GM21619 (cell line): Measurements from ENCODE around the gene CSAG3.
"Not testable (repeated sequence)": the region's sequence is repeated elsewhere in the genome, so short reads cannot be mapped to it uniquely, and the experiment has no call there.

ENCODE experiments used
- ATAC-seq: cut with Tn5 transposase; IDR thresholded peaks from one replicate; pipeline ENCODE4 v1.9.1; 2021; ENCODE audit not compliant: unreplicated experiment

CSAG3 gene

DNA sequence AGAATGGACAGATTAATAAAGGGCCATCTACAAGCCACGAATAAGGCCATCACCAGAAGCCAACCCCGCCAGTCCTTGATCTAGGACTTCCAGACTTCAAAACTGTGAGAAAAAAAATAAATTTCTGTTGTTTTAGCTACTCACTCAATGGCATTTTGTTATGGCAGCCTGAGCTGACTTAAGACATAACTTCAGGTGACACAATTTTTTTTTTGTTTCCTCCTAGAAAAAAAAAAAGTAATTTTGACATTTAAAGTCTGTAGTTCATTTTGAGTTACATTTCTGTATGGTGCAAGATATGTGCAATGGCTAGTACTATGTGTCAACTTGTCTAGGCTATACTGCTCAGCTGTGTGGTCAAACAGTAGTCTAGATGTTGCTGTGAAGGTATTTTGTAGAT is at the start of gene CSAG3:
TSS of gene CSAG3 (plus strand) at position 301 of the 400 bp plus-strand sequence.
- ATAC-seq, result not testable (repeated sequence)

DNA sequence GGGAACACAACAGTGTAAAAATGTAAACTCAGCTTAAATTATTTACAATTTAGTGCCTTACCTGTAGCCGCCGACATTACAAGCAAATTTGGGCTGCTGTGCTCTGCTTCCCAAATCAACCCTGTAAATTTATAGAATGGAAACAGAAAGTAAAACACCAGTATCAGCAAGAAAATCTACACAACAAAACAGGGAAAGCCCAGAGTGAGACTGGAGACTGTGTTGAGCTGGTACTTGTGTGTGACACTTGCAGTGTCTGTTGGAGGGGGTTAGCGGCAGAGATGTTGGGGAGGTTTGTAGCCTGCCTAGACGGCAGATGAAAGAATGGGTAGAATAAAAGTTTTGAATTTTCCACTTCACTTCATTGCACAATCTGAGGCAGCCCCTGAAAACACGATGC is 45.8 kb upstream of the CSAG3 start:
- ATAC-seq, result not testable (repeated sequence)

DNA sequence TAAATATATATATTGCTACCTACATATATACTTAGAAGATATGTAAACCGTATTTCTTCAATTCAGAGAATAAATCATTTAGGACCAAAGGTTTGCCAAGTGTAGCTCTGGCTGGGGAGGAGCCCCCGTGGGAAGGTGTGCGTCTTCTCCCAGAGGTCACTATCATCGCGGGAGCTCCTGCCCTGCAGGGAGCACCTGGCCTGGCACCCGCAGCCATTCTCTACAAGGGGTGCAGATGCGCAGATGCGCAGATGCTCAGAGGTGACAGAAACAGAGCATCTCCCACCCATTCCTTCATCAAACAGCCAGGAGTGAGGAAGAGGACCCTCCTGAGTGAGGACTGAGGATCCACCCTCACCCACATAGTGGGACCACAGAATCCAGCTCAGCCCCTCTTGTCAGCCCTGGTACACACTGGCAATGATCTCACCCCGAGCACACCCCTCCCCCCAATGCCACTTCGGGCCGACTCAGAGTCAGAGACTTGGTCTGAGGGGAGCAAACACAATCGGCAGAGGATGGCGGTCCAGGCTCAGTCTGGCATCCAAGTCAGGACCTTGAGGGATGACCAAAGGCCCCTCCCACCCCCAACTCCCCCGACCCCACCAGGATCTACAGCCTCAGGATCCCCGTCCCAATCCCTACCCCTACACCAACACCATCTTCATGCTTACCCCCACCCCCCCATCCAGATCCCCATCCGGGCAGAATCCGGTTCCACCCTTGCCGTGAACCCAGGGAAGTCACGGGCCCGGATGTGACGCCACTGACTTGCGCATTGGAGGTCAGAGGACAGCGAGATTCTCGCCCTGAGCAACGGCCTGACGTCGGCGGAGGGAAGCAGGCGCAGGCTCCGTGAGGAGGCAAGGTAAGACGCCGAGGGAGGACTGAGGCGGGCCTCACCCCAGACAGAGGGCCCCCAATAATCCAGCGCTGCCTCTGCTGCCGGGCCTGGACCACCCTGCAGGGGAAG is 44.9 kb upstream of the CSAG3 start, which contains the start of gene MAGEA2B:
TSS of gene MAGEA2B (plus strand) at position 814 of the 973 bp plus-strand sequence. CDS start 2,479 bp downstream, outside the sequence.
- not testable (repeated sequence) for ATAC-seq

DNA sequence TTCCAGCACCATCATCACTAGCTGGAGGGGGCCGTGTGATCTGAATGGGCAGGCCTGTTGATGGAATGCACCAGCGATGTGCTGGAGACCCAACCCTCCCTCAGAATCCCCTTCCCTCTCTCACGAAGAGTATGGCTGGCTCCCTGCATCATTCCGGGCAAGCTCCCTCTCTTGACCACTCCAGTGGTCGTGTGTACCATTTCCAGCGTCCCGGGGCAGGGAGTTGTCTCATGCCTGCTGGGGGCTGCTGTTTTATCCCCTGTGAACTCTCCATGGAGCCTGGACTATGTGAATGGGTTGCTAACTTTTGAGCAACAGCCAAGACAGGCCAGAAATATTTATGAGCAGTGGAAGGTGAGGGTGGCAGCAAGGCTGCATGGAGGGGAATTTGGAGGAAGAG is 33.6 kb upstream of the CSAG3 start:
- ATAC-seq, result no peak

DNA sequence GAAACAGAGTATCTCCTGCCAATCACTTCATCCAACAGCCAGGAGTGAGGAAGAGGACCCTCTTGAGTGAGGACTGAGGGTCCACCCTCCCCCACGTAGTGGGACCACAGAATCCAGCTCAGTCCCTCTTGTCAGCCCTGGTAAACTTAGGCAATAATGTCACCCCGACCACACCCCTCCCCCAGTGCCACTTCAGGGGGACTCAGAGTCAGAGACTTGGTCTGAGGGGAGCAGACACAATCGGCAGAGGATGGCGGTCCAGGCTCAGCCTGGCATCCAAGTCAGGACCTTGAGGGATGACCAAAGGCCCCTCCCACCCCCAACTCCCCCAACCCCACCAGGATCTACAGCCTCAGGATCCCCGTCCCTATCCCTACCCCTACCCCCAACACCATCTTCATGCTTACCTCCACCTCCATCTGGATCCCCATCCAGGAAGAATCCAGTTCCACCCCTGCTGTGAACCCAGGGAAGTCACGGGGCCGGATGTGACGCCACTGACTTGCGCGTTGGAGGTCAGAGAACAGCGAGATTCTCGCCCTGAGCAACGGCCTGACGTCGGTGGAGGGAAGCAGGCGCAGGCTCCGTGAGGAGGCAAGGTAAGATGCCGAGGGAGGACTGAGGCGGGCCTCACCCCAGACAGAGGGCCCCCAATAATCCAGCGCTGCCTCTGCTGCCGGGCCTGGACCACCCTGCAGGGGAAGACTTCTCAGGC is 25.6 kb upstream of the CSAG3 start, which contains the start of the genes CSAG1 and MAGEA12:
TSS of gene CSAG1 (minus strand) at position 461 of the 715 bp plus-strand sequence. CDS start 1,261 bp downstream, outside the sequence.
TSS of gene MAGEA12 (plus strand) at position 497 of the 715 bp plus-strand sequence. CDS start 2,405 bp downstream, outside the sequence.
- no peak for ATAC-seq

DNA sequence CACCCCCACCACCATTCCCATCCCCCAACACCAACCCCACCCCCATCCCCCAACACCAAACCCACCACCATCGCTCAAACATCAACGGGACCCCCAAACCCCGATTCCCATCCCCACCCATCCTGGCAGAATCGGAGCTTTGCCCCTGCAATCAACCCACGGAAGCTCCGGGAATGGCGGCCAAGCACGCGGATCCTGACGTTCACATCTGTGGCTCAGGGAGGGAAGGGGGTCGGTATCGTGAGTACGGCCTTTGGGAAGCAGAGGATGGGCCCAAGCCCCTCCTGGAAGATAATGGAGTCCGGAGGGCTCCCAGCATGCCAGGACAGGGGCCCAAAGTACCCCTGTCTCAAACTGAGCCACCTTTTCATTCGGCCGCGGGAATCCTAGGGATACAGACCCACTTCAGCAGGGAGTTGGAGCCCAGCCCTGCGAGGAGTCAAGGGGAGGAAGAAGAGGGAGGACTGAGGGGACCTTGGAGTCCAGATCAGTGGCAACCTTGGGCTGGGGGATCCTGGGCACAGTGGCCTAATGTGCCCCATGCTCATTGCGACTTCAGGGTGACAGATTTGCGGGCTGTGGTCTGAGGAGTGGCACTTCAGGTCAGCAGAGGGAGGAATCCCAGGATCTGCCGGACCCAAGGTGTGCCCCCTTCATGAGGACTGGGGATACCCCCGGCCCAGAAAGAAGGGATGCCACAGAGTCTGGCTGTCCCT is 24.7 kb upstream of the CSAG3 start:
- ATAC-seq, result not testable (repeated sequence)

DNA sequence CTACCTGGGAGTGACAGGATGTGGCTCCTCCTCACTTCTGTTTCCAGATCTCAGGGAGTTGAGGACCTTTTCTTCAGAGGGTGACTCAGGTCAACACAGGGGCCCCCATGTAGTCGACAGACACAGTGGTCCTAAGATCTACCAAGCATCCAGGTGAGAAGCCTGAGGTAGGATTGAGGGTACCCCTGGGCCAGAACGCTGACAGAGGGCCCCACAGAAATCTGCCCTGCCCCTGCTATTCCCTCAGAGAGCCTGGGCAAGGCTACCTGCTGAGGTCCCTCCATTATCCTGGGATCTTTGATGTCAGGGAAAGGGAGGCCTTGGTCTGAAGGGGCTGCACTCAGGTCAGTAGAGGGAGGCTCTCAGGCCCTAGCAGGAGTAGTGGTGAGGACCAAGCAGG is 23.9 kb upstream of the CSAG3 start:
- ATAC-seq, result no peak

DNA sequence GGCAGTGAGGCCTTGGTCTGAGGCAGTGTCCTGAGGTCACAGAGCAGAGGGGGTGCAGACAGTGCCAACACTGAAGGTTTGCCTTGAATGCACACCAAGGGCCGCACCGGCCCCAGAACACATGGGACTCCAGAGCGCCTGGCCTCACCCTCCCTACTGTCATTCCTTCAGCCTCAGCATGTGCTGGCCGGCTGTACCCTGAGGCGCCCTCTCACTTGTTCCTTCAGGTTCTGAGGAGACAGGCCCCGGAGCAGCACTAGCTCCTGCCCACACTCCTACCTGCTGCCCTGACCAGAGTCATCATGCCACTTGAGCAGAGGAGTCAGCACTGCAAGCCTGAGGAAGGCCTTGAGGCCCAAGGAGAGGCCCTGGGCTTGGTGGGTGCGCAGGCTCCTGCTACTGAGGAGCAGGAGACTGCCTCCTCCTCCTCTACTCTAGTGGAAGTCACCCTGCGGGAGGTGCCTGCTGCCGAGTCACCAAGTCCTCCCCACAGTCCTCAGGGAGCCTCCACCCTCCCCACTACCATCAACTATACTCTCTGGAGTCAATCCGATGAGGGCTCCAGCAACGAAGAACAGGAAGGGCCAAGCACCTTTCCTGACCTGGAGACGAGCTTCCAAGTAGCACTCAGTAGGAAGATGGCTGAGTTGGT is 23.0 kb upstream of the CSAG3 start:
- no peak for ATAC-seq

DNA sequence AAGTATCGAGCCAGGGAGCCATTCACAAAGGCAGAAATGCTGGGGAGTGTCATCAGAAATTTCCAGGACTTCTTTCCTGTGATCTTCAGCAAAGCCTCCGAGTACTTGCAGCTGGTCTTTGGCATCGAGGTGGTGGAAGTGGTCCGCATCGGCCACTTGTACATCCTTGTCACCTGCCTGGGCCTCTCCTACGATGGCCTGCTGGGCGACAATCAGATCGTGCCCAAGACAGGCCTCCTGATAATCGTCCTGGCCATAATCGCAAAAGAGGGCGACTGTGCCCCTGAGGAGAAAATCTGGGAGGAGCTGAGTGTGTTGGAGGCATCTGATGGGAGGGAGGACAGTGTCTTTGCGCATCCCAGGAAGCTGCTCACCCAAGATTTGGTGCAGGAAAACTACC is 22.5 kb upstream of the CSAG3 start:
- not testable (repeated sequence) for ATAC-seq

DNA sequence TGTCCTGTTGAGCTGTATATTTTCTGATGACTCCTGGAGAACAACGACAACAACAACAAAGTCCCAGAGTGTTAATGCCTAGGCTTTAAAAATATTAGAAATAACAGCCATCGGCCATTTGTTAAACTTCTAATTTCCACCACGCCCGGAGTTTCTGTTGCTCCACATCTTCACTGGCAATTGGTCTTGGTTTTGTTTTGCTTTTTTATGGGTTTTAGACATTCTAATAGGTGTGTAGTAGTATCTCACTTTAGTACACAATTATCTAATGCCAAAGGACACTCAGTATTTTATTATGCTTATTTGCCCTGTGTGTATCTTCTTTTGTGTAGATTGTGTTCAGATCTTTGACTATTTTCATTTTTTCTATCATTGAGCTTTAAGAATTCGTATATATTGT is 20.5 kb upstream of the CSAG3 start:
- ATAC-seq, result no peak

DNA sequence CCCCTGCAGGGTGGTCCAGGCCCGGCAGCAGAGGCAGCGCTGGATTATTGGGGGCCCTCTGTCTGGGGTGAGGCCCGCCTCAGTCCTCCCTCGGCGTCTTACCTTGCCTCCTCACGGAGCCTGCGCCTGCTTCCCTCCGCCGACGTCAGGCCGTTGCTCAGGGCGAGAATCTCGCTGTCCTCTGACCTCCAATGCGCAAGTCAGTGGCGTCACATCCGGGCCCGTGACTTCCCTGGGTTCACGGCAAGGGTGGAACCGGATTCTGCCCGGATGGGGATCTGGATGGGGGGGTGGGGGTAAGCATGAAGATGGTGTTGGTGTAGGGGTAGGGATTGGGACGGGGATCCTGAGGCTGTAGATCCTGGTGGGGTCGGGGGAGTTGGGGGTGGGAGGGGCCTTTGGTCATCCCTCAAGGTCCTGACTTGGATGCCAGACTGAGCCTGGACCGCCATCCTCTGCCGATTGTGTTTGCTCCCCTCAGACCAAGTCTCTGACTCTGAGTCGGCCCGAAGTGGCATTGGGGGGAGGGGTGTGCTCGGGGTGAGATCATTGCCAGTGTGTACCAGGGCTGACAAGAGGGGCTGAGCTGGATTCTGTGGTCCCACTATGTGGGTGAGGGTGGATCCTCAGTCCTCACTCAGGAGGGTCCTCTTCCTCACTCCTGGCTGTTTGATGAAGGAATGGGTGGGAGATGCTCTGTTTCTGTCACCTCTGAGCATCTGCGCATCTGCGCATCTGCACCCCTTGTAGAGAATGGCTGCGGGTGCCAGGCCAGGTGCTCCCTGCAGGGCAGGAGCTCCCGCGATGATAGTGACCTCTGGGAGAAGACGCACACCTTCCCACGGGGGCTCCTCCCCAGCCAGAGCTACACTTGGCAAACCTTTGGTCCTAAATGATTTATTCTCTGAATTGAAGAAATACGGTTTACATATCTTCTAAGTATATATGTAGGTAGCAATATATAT is 5.0 kb upstream of the CSAG3 start, which contains the start of gene MAGEA2:
TSS of gene MAGEA2 (minus strand) at position 157 of the 965 bp plus-strand sequence. CDS start 2,479 bp downstream, outside the sequence.
- ATAC-seq, result not testable (repeated sequence)

DNA sequence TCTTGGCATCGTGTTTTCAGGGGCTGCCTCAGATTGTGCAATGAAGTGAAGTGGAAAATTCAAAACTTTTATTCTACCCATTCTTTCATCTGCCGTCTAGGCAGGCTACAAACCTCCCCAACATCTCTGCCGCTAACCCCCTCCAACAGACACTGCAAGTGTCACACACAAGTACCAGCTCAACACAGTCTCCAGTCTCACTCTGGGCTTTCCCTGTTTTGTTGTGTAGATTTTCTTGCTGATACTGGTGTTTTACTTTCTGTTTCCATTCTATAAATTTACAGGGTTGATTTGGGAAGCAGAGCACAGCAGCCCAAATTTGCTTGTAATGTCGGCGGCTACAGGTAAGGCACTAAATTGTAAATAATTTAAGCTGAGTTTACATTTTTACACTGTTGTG is 4.1 kb upstream of the CSAG3 start:
- not testable (repeated sequence) for ATAC-seq

DNA sequence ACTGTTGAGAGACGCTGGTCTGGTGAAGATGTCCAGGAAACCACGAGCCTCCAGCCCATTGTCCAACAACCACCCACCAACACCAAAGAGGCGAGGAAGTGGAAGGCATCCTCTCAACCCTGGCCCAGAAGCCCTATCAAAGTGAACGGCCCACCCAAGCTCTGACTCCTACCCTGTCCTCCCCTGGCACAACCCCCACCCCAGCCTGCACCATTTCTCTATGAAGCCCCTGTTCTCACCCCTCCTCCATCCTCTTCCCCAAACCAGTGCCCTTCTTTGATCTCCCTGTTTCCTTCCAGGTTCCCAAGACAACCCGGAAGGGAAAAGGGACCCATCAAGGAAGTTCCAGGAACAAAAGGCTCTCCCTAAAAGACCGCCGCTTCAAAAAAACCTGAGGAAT is 526 bp downstream of the CSAG3 start:
- ATAC-seq, result not testable (repeated sequence)

DNA sequence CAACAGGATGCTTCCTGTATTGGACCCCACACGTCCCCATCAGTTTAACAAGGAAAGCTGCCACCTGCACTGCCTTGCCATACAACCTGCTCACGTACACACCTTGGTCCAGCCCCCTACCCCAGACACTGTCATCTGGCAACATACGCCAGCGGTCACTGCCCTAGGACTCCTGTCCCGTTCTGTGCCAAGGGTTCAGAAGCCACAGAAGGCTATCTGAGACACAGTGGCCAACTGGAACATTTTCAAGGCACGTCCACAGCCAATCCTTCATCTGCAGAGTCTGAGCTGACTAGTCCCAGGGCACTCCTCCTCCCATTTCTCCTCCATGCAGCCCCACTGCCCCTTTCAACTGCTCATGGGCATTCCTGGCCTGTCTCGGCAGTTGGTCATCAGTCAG is 2.6 kb downstream of the CSAG3 start:
- ATAC-seq, result not testable (repeated sequence)

DNA sequence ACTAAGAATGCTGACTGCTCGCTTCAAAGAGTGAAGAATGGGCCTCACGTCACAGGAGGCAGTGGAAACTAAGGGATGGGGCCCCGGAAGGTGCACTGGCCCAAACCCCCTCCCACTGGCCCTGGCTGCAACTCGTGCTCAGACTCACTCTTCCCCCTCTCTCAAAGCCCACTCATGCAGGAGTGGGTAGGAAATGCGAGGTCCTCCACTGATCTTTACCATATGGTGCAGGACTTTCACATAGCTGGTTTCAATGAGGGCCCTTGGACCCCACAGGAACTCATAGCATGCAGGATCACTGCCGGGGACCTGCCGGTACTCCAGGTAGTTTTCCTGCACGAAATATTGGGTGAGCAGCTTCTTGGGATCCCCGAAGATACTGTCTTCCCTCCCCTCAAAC is 7.5 kb downstream of the CSAG3 start:
- not testable (repeated sequence) for ATAC-seq

DNA sequence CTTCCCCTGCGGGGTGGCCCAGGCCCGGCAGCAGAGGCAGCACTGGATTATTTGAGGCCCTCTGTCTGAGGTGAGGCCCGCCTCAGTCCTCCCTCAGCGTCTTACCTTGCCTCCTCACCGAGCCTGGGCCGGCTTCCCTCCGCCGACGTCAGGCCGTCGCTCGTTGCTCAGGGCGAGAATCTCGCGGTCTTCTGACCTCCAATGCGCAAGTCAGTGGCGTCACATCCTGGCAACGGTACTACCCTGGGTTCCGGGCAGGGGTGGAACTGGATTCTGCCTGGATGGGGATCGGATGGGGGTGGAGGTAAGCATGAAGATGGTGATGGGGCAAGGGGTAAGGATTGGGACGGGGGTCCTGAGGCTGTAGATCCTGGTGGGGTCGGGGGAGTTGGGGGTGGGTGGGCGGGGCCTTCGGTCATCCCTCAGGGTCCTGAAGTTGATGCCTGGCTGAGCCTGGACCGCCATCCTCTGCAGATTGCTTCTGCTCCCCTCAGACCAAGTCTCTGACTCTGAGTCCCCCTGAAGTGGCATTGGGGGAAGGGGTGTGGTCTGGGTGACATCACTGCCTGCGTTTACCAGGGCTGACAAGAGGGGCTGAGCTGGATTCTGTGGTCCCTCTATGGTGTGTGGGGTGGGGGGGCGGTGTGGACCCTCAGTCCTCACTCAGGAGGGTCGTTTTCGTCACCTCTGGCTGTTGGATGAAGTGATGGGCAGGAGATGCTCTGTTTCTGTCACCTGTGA is 10.7 kb downstream of the CSAG3 start, which contains the start of gene MAGEA6:
TSS of gene MAGEA6 (minus strand) at position 141 of the 741 bp plus-strand sequence. CDS start 2,039 bp downstream, outside the sequence.
- ATAC-seq, result not testable (repeated sequence)

DNA sequence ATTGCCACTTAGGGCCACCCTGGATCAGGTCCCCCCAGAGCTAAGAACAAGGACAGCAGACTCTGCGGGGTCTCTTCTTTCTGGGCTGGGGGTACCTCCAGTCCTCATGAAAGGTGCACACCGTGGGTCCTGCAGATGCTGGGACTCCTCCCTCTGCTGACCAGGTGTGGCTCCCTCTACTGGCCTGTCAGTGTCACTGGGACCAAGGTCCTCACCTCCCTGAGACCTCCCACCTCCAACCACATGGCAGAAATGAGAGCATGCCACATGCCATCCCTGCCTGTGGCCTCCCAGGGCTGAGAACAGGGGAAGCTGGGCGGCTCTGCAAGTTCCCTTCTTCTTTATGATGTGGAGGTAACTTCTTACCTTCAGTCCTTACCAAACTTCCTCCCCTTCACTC is 28.0 kb downstream of the CSAG3 start:
- ATAC-seq, result peak; percentile 74

DNA sequence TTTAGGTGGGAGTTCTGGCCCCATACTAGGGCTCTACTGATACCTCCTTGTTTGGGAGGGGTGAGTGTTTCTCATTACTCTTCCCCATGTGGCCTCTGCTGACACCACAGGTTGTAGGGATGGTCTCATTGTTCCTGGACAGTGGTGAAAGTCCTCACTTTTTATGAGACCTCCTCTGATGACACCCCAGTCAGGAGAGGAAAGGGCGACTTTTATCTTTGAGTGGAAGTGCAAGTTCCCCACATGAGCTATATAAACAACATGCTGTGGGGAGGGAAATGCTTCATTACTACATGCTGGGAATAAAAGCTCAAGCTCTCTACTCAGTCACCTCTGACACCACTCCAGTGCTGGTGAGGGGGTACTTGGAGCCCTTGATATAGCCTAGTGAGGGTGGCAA is 39.9 kb downstream of the CSAG3 start:
- no peak for ATAC-seq
